HG03558 (cell line): Measurements from ENCODE around the gene FTL.

Experiments
- ATAC-seq: cut with Tn5 transposase; IDR thresholded peaks from one replicate; pipeline ENCODE4 v1.9.1; 2021; ENCODE audit warnings: moderate number of reproducible peaks; ENCODE audit not compliant: unreplicated experiment; ENCODE audit errors: extremely low read depth

Gene FTL

GRCh38 chr19:49016067-49016839 is 51.1 kb downstream of the FTL start:
- ATAC-seq = no peak
